Left renal cortex interstitium (tissue), 4 donors: Measurements from ENCODE around the gene SVOP. TPM values are rescaled to one million over a fixed set of nuclear protein-coding genes. Genes with fewer than 3 reads are reported as not detected.
"Not testable (repeated sequence)": the region's sequence is repeated elsewhere in the genome, so short reads cannot be mapped to it uniquely, and the experiment has no call there.

Source experiments
- DNase-seq, 4 donors: peaks; one replicate each; pipeline ENCODE4 v3.0.0-alpha.2; 2013; ENCODE audit warnings: low read depth in 4 of 4, low spot score in 2 of 4, missing footprints in 1 of 4
- polyA plus RNA-seq, 4 donors: library from polyadenylated mRNA; unstranded; fragments of 120-200 nt; gene quantifications; one replicate each; pipeline ENCODE4 v1.2.1, GENCODE V29; 2013; ENCODE audit not compliant: insufficient read length in 4 of 4

SVOP gene
- polyA plus RNA-seq, 4 donors = 0.06 to 0.11 (median 0.09) TPM; not detected in 1

- no peak for DNase-seq
Measured at GRCh38 chr12:109033239-109034196, 12.7 kb upstream of the SVOP start.

- no peak for DNase-seq
Measured at GRCh38 chr12:109029411-109029810, 8.5 kb upstream of the SVOP start.

GRCh38 chr12:109028624-109029023 lies 7.8 kb upstream of the SVOP start:
- DNase-seq = not testable (repeated sequence)

- DNase-seq = no peak
Measured at GRCh38 chr12:109027767-109028166, 6.9 kb upstream of the SVOP start.

GRCh38 chr12:109020146-109020795 lies 597 bp downstream of the SVOP start:
- DNase-seq = no peak

GRCh38 chr12:109018296-109018695 lies 2.6 kb downstream of the SVOP start:
- no peak for DNase-seq

- DNase-seq = no peak
Measured at GRCh38 chr12:109016978-109017377, 3.9 kb downstream of the SVOP start.

- DNase-seq = no peak
Measured at GRCh38 chr12:109016016-109016415, 4.9 kb downstream of the SVOP start.

- DNase-seq = no peak
Measured at GRCh38 chr12:109014984-109015765, 5.7 kb downstream of the SVOP start.

GRCh38 chr12:109010259-109010658 lies 10.6 kb downstream of the SVOP start:
- DNase-seq = no peak

- DNase-seq = no peak
Measured at GRCh38 chr12:109009766-109010165, 11.1 kb downstream of the SVOP start.

GRCh38 chr12:109004017-109004416 lies 16.9 kb downstream of the SVOP start:
- DNase-seq = no peak

- no peak for DNase-seq
Measured at GRCh38 chr12:108996320-108996719, 24.5 kb downstream of the SVOP start.

GRCh38 chr12:108995370-108995992 lies 25.4 kb downstream of the SVOP start:
- no peak for DNase-seq

- not testable (repeated sequence) for DNase-seq
Measured at GRCh38 chr12:108990103-108990502, 30.8 kb downstream of the SVOP start.

GRCh38 chr12:108989376-108989775 lies 31.5 kb downstream of the SVOP start:
- DNase-seq = no peak

GRCh38 chr12:108985750-108986149 lies 35.1 kb downstream of the SVOP start:
- DNase-seq = no peak

- no peak for DNase-seq
Measured at GRCh38 chr12:108983227-108983626, 37.6 kb downstream of the SVOP start.

GRCh38 chr12:108982621-108983219 lies 38.1 kb downstream of the SVOP start:
- no peak for DNase-seq

GRCh38 chr12:108981835-108982234 lies 39.0 kb downstream of the SVOP start:
- no peak for DNase-seq
